GM12874 (cell line): ENCODE results near the gene GPHN.

Source experiments
- TF ChIP-seq, protein P1 (sequence below): IDR thresholded peaks from 2 replicates; pipeline ENCODE4 v1.5.1; 2011; ENCODE audit warnings: low read depth, mild to moderate bottlenecking, control low read depth, low read length, moderate library complexity; ENCODE audit not compliant: insufficient read depth

The GPHN gene

GRCh38 chr14:66881596-66881995, 373.6 kb downstream of the GPHN start:
- TF ChIP-seq, protein P1, sequence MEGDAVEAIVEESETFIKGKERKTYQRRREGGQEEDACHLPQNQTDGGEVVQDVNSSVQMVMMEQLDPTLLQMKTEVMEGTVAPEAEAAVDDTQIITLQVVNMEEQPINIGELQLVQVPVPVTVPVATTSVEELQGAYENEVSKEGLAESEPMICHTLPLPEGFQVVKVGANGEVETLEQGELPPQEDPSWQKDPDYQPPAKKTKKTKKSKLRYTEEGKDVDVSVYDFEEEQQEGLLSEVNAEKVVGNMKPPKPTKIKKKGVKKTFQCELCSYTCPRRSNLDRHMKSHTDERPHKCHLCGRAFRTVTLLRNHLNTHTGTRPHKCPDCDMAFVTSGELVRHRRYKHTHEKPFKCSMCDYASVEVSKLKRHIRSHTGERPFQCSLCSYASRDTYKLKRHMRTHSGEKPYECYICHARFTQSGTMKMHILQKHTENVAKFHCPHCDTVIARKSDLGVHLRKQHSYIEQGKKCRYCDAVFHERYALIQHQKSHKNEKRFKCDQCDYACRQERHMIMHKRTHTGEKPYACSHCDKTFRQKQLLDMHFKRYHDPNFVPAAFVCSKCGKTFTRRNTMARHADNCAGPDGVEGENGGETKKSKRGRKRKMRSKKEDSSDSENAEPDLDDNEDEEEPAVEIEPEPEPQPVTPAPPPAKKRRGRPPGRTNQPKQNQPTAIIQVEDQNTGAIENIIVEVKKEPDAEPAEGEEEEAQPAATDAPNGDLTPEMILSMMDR = no peak

- TF ChIP-seq, protein P1 = no peak
Observed at GRCh38 chr14:66884149-66884548, 376.2 kb downstream of the GPHN start.

DNA sequence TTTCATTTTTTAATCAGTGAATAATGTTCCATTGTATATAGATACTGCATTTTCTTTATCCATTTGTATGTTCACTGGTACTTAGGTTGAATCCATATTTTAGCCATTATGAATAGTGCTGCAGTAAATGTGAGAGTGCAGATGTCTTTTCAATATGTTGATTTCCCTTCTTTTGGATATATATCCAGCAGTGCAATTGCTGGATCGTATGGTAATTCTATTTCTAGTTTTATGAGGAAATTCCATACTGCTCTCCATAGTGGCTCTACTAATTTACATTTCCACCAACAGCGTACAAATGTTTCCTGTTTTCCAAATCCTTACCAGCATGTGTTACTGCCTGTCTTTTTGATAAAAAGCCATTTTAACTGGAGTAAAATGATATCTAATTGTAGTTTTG, 392.8 kb downstream of the GPHN start:
- TF ChIP-seq, protein P1 = no peak

DNA sequence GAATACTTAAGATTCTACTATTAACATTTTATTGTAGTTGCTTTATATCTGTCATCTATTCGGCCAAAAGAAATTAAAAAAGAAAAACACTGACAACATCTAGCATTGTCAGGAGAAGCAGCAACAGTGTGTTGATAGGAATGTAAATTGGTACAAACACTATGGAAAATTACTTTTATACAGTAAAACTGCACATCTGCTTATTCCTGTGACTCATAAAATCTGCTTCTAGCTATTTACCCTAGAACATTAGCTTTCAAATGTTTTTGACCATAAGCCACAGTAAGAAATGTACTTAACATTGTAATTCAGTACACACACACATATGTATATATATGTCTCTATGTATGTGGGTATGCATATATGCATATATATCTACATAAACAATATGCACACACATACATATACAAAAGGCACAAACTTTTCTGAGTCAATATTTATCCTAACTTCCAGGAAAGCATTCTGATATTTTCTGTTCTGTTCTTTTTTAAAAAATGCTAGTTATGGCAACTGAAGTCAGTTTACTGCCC, 402.4 kb downstream of the GPHN start:
- TF ChIP-seq, protein P1 = no peak

GRCh38 chr14:66916421-66916820, 408.5 kb downstream of the GPHN start:
- TF ChIP-seq, protein P1 = no peak

DNA sequence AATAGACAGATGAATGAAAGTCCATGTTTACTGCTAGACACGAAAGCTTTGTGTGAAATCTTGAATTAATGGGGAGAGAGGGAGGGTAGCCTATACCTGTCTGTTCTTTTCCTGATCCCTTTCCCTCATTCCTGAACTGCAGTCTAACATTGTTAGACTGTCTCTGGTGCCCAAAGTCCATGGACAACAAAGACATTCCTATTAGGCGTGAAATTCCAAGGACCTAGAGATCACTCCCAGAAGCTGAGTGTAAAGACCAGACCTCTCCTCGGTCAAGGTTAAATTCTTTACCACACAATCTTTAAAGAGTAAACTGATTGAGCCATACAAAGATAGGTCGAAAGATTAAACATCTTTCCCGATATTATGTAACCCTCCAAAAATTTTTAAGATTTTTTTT, 410.6 kb downstream of the GPHN start:
- TF ChIP-seq, protein P1 = no peak

DNA sequence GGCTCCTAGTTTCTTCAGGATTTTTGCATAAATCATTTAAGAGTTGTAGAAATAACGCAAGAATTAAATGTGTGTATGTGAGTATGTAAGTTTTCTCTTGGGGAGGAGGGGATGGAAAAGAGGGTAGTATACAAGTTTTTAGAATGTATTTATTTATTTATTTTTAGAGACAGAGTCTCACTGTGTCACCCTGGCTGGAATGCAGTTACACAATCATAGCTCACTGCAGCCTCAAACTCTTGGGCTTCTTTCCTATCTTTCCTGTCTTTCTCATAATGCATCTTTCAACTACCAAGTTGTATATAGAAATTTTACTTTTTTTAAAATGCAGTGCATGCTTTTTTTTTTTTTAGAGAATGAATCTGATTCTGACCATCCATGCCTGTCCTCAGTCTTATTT, 412.2 kb downstream of the GPHN start:
- TF ChIP-seq, protein P1 = no peak
